ENCODE data around the gene ME3.

ME3 gene

GRCh38 chr11:86698639-86699038, 26.2 kb upstream of the ME3 start:
- peaks cover 18% of the 10 kb centered on the region for H3K4me1 Mint-ChIP-seq
- no peak for TF ChIP-seq CTCF (IDR thresholded peaks at IDR 0.05)
- H3K9me3 Mint-ChIP-seq: no peaks in the 10 kb centered on the region
- peaks cover 3% of the 10 kb centered on the region for H3K27me3 Mint-ChIP-seq (ENCODE audit: low read depth, poor library complexity)
- no peak for DNase-seq
- no peak overlapping the region for H3K4me3 Mint-ChIP-seq
- no peak overlapping the region for H3K27ac Mint-ChIP-seq
- H3K36me3 Mint-ChIP-seq (ENCODE audit: low read depth): no peaks in the 10 kb centered on the region

- no peaks in the 10 kb centered on the region for H3K9me3 Mint-ChIP-seq
- peaks cover 5% of the 10 kb centered on the region for H3K4me1 Mint-ChIP-seq
- no peak for TF ChIP-seq CTCF (IDR thresholded peaks at IDR 0.05)
- H3K27ac Mint-ChIP-seq: no peak overlapping the region
- DNase-seq: no peak
- H3K36me3 Mint-ChIP-seq (ENCODE audit: low read depth): no peaks in the 10 kb centered on the region
- peaks cover 3% of the 10 kb centered on the region for H3K27me3 Mint-ChIP-seq (ENCODE audit: low read depth, poor library complexity)
- no peak overlapping the region for H3K4me3 Mint-ChIP-seq
Measured at GRCh38 chr11:86696451-86696850, 24.0 kb upstream of the ME3 start.

DNA sequence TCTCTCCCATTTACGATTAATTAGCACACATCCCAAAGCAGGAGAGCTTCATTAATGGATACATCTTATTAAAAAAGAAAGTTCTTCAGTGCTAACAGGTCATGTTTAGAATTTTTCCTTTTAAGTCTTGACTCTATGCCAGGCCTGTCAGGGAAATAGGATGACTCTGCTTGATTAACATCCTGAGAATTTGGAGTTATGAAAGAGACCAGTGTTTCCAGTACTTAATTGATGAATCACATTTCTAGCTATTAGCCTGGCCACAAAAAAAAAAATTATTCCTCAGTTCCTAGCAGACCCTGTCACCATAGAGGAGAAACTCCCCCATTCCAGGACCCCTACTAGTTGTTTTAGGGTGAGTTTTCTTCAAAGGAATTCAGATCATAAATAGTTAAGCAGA, 23.6 kb upstream of the ME3 start:
- no peak for DNase-seq
- H3K4me3 Mint-ChIP-seq: no peak overlapping the region
- no peaks in the 10 kb centered on the region for H3K36me3 Mint-ChIP-seq (ENCODE audit: low read depth)
- no peaks in the 10 kb centered on the region for H3K9me3 Mint-ChIP-seq
- no peak overlapping the region for H3K27ac Mint-ChIP-seq
- peaks cover 3% of the 10 kb centered on the region for H3K27me3 Mint-ChIP-seq (ENCODE audit: low read depth, poor library complexity)
- H3K4me1 Mint-ChIP-seq: peaks cover 5% of the 10 kb centered on the region
- TF ChIP-seq CTCF (IDR thresholded peaks at IDR 0.05): no peak

GRCh38 chr11:86695373-86695772, 23.0 kb upstream of the ME3 start:
- TF ChIP-seq CTCF (IDR thresholded peaks at IDR 0.05): no peak
- no peak overlapping the region for H3K27ac Mint-ChIP-seq
- DNase-seq: no peak
- H3K4me1 Mint-ChIP-seq: peaks cover 5% of the 10 kb centered on the region
- H3K9me3 Mint-ChIP-seq: no peaks in the 10 kb centered on the region
- H3K27me3 Mint-ChIP-seq (ENCODE audit: low read depth, poor library complexity): peaks cover 3% of the 10 kb centered on the region
- H3K4me3 Mint-ChIP-seq: no peak overlapping the region
- no peaks in the 10 kb centered on the region for H3K36me3 Mint-ChIP-seq (ENCODE audit: low read depth)

GRCh38 chr11:86693518-86693917, 21.1 kb upstream of the ME3 start:
- no peak for DNase-seq
- Mint-ChIP-seq H3K9me3 (no peaks in the 10 kb centered on the region), H3K27ac (no peak overlapping the region), H3K36me3 (ENCODE audit: low read depth) (no peaks in the 10 kb centered on the region), H3K27me3 (ENCODE audit: low read depth, poor library complexity) (peaks cover 3% of the 10 kb centered on the region), H3K4me1 (peaks cover 8% of the 10 kb centered on the region), H3K4me3 (no peak overlapping the region)
- TF ChIP-seq CTCF (IDR thresholded peaks at IDR 0.05): no peak

DNA sequence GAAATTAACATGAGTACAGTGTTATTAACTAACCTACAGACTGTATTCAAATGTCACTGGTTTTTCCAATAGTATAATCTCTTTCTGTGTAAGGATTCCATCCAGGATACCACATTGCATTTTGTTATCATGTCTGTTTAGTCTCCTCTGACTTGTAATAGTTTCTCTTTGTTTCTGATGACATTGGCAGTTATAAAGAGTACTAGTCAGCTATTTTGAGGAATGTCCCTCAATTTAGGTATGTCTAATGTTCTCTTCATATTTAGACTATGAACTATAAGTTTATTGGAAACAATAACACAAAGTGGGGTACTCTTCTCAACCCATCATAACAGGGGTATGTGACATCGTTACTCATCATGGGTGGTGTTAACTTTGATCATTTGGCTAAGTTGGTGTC, 20.3 kb upstream of the ME3 start:
- TF ChIP-seq CTCF (IDR thresholded peaks at IDR 0.05): no peak
- no peak overlapping the region for H3K27ac Mint-ChIP-seq
- peaks cover 3% of the 10 kb centered on the region for H3K27me3 Mint-ChIP-seq (ENCODE audit: low read depth, poor library complexity)
- H3K36me3 Mint-ChIP-seq (ENCODE audit: low read depth): no peaks in the 10 kb centered on the region
- no peaks in the 10 kb centered on the region for H3K9me3 Mint-ChIP-seq
- peaks cover 10% of the 10 kb centered on the region for H3K4me1 Mint-ChIP-seq
- DNase-seq: no peak
- no peak overlapping the region for H3K4me3 Mint-ChIP-seq
